ENCODE results near the gene MAN1A2.
"Not testable (repeated sequence)": the region's sequence is repeated elsewhere in the genome, so short reads cannot be mapped to it uniquely, and the experiment has no call there.

DNA sequence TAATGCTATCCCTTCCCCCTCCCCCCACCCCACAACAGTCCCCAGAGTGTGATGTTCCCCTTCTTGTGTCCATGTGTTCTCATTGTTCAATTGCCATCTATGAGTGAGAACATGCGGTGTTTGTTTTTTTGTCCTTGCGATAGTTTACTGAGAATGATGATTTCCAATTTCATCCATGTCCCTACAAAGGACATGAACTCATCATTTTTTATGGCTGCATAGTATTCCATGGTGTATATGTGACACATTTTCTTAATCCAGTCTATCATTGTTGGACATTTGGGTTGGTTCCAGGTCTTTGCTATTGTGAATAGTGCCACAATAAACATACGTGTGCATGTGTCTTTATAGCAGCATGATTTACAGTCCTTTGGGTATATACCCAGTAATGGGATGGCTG is 14.6 kb upstream of the MAN1A2 start:
- TF ChIP-seq, protein P1, sequence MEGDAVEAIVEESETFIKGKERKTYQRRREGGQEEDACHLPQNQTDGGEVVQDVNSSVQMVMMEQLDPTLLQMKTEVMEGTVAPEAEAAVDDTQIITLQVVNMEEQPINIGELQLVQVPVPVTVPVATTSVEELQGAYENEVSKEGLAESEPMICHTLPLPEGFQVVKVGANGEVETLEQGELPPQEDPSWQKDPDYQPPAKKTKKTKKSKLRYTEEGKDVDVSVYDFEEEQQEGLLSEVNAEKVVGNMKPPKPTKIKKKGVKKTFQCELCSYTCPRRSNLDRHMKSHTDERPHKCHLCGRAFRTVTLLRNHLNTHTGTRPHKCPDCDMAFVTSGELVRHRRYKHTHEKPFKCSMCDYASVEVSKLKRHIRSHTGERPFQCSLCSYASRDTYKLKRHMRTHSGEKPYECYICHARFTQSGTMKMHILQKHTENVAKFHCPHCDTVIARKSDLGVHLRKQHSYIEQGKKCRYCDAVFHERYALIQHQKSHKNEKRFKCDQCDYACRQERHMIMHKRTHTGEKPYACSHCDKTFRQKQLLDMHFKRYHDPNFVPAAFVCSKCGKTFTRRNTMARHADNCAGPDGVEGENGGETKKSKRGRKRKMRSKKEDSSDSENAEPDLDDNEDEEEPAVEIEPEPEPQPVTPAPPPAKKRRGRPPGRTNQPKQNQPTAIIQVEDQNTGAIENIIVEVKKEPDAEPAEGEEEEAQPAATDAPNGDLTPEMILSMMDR (IDR thresholded peaks at IDR 0.05): not testable (repeated sequence)
- not testable (repeated sequence) for TF ChIP-seq POLR2AphosphoS5 (IDR thresholded peaks at IDR 0.05)
